ENCODE measurements around the gene ARHGDIG.
"Not testable (repeated sequence)": the region's sequence is repeated elsewhere in the genome, so short reads cannot be mapped to it uniquely, and the experiment has no call there.

ARHGDIG gene

DNA sequence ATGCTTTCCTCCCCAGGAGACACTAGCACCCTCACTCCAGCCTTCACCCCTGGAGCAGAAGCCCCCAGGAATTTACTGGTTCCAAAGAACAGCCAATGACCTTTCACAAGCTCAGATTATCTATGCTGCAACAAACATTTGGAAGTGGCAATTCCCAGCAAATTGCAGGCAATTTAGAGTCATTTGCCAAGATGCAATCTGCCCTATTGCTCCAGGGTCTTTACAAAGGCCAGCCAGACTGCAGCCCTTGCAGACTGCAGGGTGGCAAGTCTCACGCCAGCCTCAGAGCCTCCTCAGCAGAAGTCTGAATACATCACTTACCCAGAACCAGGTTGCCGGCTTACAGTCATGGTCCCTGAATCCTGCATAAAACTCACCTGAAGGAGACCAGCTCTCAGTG is 50.4 kb downstream of the ARHGDIG start:
- DNase-seq (ENCODE audit: low spot score) = no peak

GRCh38 chr16:331181-331814 is 50.9 kb downstream of the ARHGDIG start:
- not testable (repeated sequence) for DNase-seq (ENCODE audit: low spot score)
